Colon (tissue), 2 donors: Measurements from ENCODE around the gene RHEBL1.
A peak's percentile ranks its signal among the peaks of the same experiment; 100 is the strongest.

ENCODE experiments used
- FAIRE-seq: peaks from 2 replicates; lab custom pipeline; 2012; peaks lifted over from hg19 to GRCh38; lab: Jason Lieb, UNC
- donor health status: control.
- donor health status: control.

The RHEBL1 gene

GRCh38 chr12:49069507-49070346 lies at the start of gene RHEBL1:
TSS of gene RHEBL1 (minus strand) at chr12:49069979. CDS start at chr12:49069785, 194 bp downstream.
- no peak for FAIRE-seq

GRCh38 chr12:49111206-49111605 lies 41.4 kb upstream of the RHEBL1 start:
- no peak for FAIRE-seq

GRCh38 chr12:49110464-49111155 lies 40.8 kb upstream of the RHEBL1 start, which contains the start of gene LMBR1L:
TSS of gene LMBR1L (minus strand) at chr12:49110847. CDS start at chr12:49110555, 292 bp downstream.
- peak; percentile 45 for FAIRE-seq

GRCh38 chr12:49109641-49110463 lies 40.1 kb upstream of the RHEBL1 start:
- FAIRE-seq = no peak

GRCh38 chr12:49108958-49109404 lies 39.2 kb upstream of the RHEBL1 start:
- no peak for FAIRE-seq

- no peak for FAIRE-seq
Observed at GRCh38 chr12:49105504-49106084, 35.8 kb upstream of the RHEBL1 start.

- FAIRE-seq = no peak
Observed at GRCh38 chr12:49104822-49105221, 35.0 kb upstream of the RHEBL1 start.

GRCh38 chr12:49100380-49100779 lies 30.6 kb upstream of the RHEBL1 start:
- no peak for FAIRE-seq

GRCh38 chr12:49098703-49099102 lies 28.9 kb upstream of the RHEBL1 start:
- no peak for FAIRE-seq

GRCh38 chr12:49098035-49098451 lies 28.3 kb upstream of the RHEBL1 start:
- FAIRE-seq = no peak

GRCh38 chr12:49097381-49097780 lies 27.6 kb upstream of the RHEBL1 start:
- no peak for FAIRE-seq

GRCh38 chr12:49094975-49095365 lies 25.2 kb upstream of the RHEBL1 start:
- FAIRE-seq = no peak

- FAIRE-seq = no peak
Observed at GRCh38 chr12:49094160-49094974, 24.6 kb upstream of the RHEBL1 start, which contains the start of gene DHH. TSS of gene DHH (minus strand) at chr12:49094801. CDS start at chr12:49094512, 289 bp downstream.

- FAIRE-seq = no peak
Observed at GRCh38 chr12:49093792-49094159, 24.0 kb upstream of the RHEBL1 start.

- FAIRE-seq = no peak
Observed at GRCh38 chr12:49092816-49093406, 23.1 kb upstream of the RHEBL1 start.

GRCh38 chr12:49092086-49092815 lies 22.5 kb upstream of the RHEBL1 start:
- FAIRE-seq = no peak

- no peak for FAIRE-seq
Observed at GRCh38 chr12:49091836-49092085, 22.0 kb upstream of the RHEBL1 start.

- FAIRE-seq = no peak
Observed at GRCh38 chr12:49091056-49091835, 21.5 kb upstream of the RHEBL1 start.
